ENCODE data around the gene FBXL20.
"Not testable (repeated sequence)": the region's sequence is repeated elsewhere in the genome, so short reads cannot be mapped to it uniquely, and the experiment has no call there.

Gene FBXL20

DNA sequence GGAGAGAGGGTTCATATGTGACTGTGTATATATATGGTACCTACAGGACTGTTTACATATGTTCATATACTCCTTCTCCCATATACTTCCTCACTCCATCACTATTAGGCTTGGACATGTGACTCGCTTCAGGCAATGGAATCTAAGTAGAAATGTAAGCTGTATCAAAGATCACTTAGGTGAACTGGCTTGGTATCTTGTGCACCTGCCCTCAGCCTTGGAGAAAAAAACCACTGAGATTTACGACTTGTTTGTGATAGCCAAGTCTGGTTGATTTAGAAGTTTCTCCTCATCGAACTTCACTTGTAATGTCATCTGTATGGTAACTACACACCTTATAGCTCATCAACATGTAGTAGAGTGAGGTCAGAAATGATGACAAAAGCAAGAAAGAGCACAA is 59.9 kb downstream of the FBXL20 start:
- no peaks in the 10 kb centered on the region for H3K9me3 ChIP-seq (ENCODE audit: low read length)
- H3F3A ChIP-seq (ENCODE audit: insufficient read depth, low read length) = no peaks in the 10 kb centered on the region
- no peaks in the 10 kb centered on the region for H3K9me2 ChIP-seq (ENCODE audit: low read depth, low read length)
- no peak overlapping the region for H3K9ac ChIP-seq (ENCODE audit: low read length)
- H3K4me1 ChIP-seq (ENCODE audit: insufficient read depth, low read length, severe bottlenecking) = no peaks in the 10 kb centered on the region
- no peaks in the 10 kb centered on the region for H3K36me3 ChIP-seq (ENCODE audit: insufficient read depth, low read length)
- TF ChIP-seq, protein P1, sequence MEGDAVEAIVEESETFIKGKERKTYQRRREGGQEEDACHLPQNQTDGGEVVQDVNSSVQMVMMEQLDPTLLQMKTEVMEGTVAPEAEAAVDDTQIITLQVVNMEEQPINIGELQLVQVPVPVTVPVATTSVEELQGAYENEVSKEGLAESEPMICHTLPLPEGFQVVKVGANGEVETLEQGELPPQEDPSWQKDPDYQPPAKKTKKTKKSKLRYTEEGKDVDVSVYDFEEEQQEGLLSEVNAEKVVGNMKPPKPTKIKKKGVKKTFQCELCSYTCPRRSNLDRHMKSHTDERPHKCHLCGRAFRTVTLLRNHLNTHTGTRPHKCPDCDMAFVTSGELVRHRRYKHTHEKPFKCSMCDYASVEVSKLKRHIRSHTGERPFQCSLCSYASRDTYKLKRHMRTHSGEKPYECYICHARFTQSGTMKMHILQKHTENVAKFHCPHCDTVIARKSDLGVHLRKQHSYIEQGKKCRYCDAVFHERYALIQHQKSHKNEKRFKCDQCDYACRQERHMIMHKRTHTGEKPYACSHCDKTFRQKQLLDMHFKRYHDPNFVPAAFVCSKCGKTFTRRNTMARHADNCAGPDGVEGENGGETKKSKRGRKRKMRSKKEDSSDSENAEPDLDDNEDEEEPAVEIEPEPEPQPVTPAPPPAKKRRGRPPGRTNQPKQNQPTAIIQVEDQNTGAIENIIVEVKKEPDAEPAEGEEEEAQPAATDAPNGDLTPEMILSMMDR (IDR thresholded peaks at IDR 0.05; ENCODE audit: low read length) = no peak
- no peak overlapping the region for H3K4me3 ChIP-seq (ENCODE audit: low read depth, low read length, poor library complexity, severe bottlenecking)
- H3K27ac ChIP-seq (ENCODE audit: low read depth, low read length, poor library complexity, severe bottlenecking) = no peak overlapping the region
- no peaks in the 10 kb centered on the region for H4K20me1 ChIP-seq (ENCODE audit: insufficient read depth, low read length)
- no peak overlapping the region for H3K4me2 ChIP-seq (ENCODE audit: low read length)
- H3K27me3 ChIP-seq (ENCODE audit: insufficient read depth, low read length) = no peaks in the 10 kb centered on the region
- H2AFZ ChIP-seq (ENCODE audit: low read length) = no peak overlapping the region
- no peaks in the 10 kb centered on the region for H3K79me2 ChIP-seq (ENCODE audit: insufficient read depth, low read length)

DNA sequence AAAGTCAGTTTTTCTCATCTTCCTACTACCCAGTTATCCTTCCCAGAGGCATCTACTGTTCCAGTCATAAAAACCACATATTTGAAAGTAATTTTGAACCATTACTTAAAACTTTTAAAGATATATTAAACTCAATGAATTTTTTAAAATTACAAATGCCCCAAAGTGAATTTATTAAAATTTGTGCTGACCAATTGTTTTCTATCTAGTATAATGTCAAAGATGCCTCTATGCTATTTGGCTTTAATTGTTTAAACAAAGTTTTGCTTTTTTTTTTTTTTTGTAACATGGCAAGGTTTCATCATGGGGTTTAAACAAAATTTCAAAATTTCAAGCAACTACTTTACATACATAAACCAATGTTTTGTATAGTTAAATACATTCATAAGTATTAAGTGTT is 60.7 kb downstream of the FBXL20 start:
- H2AFZ ChIP-seq (ENCODE audit: low read length) = no peak overlapping the region
- TF ChIP-seq, protein P1 (IDR thresholded peaks at IDR 0.05; ENCODE audit: low read length) = no peak
- TF ChIP-seq EZH2 (IDR thresholded peaks at IDR 0.05; ENCODE audit: borderline replicate concordance, low read length) = no peak
- H4K20me1 ChIP-seq (ENCODE audit: insufficient read depth, low read length) = no peaks in the 10 kb centered on the region
- no peaks in the 10 kb centered on the region for H3K36me3 ChIP-seq (ENCODE audit: insufficient read depth, low read length)
- H3K9me3 ChIP-seq (ENCODE audit: low read length) = no peaks in the 10 kb centered on the region
- H3K4me1 ChIP-seq (ENCODE audit: insufficient read depth, low read length, severe bottlenecking) = peaks cover 6% of the 10 kb centered on the region
- no peak overlapping the region for H3K27ac ChIP-seq (ENCODE audit: low read depth, low read length, poor library complexity, severe bottlenecking)
- no peak overlapping the region for H3K9ac ChIP-seq (ENCODE audit: low read length)
- H3K27me3 ChIP-seq (ENCODE audit: insufficient read depth, low read length) = no peaks in the 10 kb centered on the region
- H3K79me2 ChIP-seq (ENCODE audit: insufficient read depth, low read length) = no peaks in the 10 kb centered on the region
- no peaks in the 10 kb centered on the region for H3K9me2 ChIP-seq (ENCODE audit: low read depth, low read length)
- H3F3A ChIP-seq (ENCODE audit: insufficient read depth, low read length) = 0 out of 2 replicates have a peak, but pooled peaks cover 3% of the 10 kb centered on the region
- no peak overlapping the region for H3K4me3 ChIP-seq (ENCODE audit: low read depth, low read length, poor library complexity, severe bottlenecking)
- H3K4me2 ChIP-seq (ENCODE audit: low read length) = no peak overlapping the region

GRCh38 chr17:39339272-39339671 is 62.2 kb downstream of the FBXL20 start:
- Histone ChIP-seq H3K4me3 (ENCODE audit: low read depth, low read length, poor library complexity, severe bottlenecking) (no peak overlapping the region), H3K79me2 (ENCODE audit: insufficient read depth, low read length) (no peaks in the 10 kb centered on the region), H2AFZ (ENCODE audit: low read length) (no peak overlapping the region), H3K27me3 (ENCODE audit: insufficient read depth, low read length) (no peaks in the 10 kb centered on the region), H3K9ac (ENCODE audit: low read length) (no peak overlapping the region), H3K9me3 (ENCODE audit: low read length) (no peaks in the 10 kb centered on the region), H3K36me3 (ENCODE audit: insufficient read depth, low read length) (no peaks in the 10 kb centered on the region), H4K20me1 (ENCODE audit: insufficient read depth, low read length) (no peaks in the 10 kb centered on the region), H3K27ac (ENCODE audit: low read depth, low read length, poor library complexity, severe bottlenecking) (no peak overlapping the region), H3K4me1 (ENCODE audit: insufficient read depth, low read length, severe bottlenecking) (peaks cover 10% of the 10 kb centered on the region), H3K9me2 (ENCODE audit: low read depth, low read length) (no peaks in the 10 kb centered on the region), H3K4me2 (ENCODE audit: low read length) (no peak overlapping the region), H3F3A (ENCODE audit: insufficient read depth, low read length) (0 out of 2 replicates have a peak, but pooled peaks cover 3% of the 10 kb centered on the region)
- TF ChIP-seq, protein P1 (IDR thresholded peaks at IDR 0.05; ENCODE audit: low read length) = no peak
- TF ChIP-seq EZH2 (IDR thresholded peaks at IDR 0.05; ENCODE audit: borderline replicate concordance, low read length) = no peak

GRCh38 chr17:39337649-39338048 is 63.8 kb downstream of the FBXL20 start:
- H3K9me3 ChIP-seq (ENCODE audit: low read length); H3K4me2 ChIP-seq (ENCODE audit: low read length); H3K4me3 ChIP-seq (ENCODE audit: low read depth, low read length, poor library complexity, severe bottlenecking); H3K4me1 ChIP-seq (ENCODE audit: insufficient read depth, low read length, severe bottlenecking); H2AFZ ChIP-seq (ENCODE audit: low read length); H3K36me3 ChIP-seq (ENCODE audit: insufficient read depth, low read length); H3K27me3 ChIP-seq (ENCODE audit: insufficient read depth, low read length); H3K9ac ChIP-seq (ENCODE audit: low read length); H3F3A ChIP-seq (ENCODE audit: insufficient read depth, low read length); H3K9me2 ChIP-seq (ENCODE audit: low read depth, low read length); H3K79me2 ChIP-seq (ENCODE audit: insufficient read depth, low read length); H4K20me1 ChIP-seq (ENCODE audit: insufficient read depth, low read length); H3K27ac ChIP-seq (ENCODE audit: low read depth, low read length, poor library complexity, severe bottlenecking): not testable (repeated sequence)

Measured in OCI-LY1 (cell line).